HCT116 (cell line): ENCODE results near the gene WDHD1. TPM values are rescaled to one million over a fixed set of nuclear protein-coding genes. Genes with fewer than 3 reads are reported as not detected.

Experiments used
- ATAC-seq: fragments of 200-7000 bp; cut with Tn5 transposase; 2 replicates; pipeline ENCODE4 v1.9.1; 2020; ENCODE audit warnings: mild to moderate bottlenecking, moderate library complexity
- BruUV-seq: library from RNA; stranded (reverse); fragments of 400-500 nt; replicated peaks from 2 replicates; lab custom pipeline; 2021; lab: Mats Ljungman, UMichigan
- CTCF ChIA-PET: fragments of 300-600 bp; sonication (Branson Sonifier 250); formaldehyde crosslinking; loops from one replicate; lab custom pipeline; 2021; ENCODE audit warnings: antibody characterized with exemption; lab: Charles Lee
- POLR2A ChIA-PET: fragments of 300-600, 350-600 bp; sonication (Branson Sonifier 250); formaldehyde crosslinking; loops from one replicate; lab custom pipeline; 2021; ENCODE audit warnings: antibody characterized with exemption; lab: Charles Lee
- RAD21 ChIA-PET, 2 experiments: fragments of 300-600 bp; sonication (Branson Sonifier 250); formaldehyde crosslinking; loops; one replicate each; lab custom pipeline; 2023; ENCODE audit warnings: low total read pairs in 2 of 2; ENCODE audit not compliant: uncharacterized antibody in 2 of 2, unreplicated experiment in 2 of 2, low non-redundant PET in 1 of 2; lab: Charles Lee
- DNase-seq: peaks from one replicate; pipeline ENCODE4 v3.0.0-alpha.2; 2010; ENCODE audit warnings: low read depth, low spot score
- H2AFZ ChIP-seq: fragments of 200-600 bp; shearing (Covaris generic), sonication (generic); 2 replicates; pipeline ENCODE4 v1.6.1; 2017; ENCODE audit warnings: low read depth, mixed run types, mixed read lengths, antibody characterized with exemption, low read length; ENCODE audit not compliant: poor library complexity, severe bottlenecking
- H3K27ac ChIP-seq: 2 replicates; pipeline ENCODE4 v1.5.1; 2012; ENCODE audit warnings: low read depth, low read length
- H3K27me3 ChIP-seq: fragments of 200-600 bp; sonication (generic); 2 replicates; pipeline ENCODE4 v1.6.1; 2016; ENCODE audit warnings: mixed run types, low read length, mixed read lengths; ENCODE audit not compliant: insufficient read depth
- H3K36me3 ChIP-seq, 2 experiments: fragments of 200-500 bp in 1 of 2; fragments of 200-600 bp in 1 of 2; sonication (Bioruptor generic) in 1 of 2; sonication (generic) in 1 of 2; 2 replicates each; pipeline versions ENCODE4 v1.5.1 to v1.6.1; 2014 to 2016; ENCODE audit warnings: low read length in 2 of 2, inconsistent platforms in 1 of 2, mixed read lengths in 1 of 2, mixed run types in 1 of 2; ENCODE audit not compliant: insufficient read depth in 2 of 2, control insufficient read depth in 1 of 2
- H3K4me1 ChIP-seq, 2 experiments: fragments of 200-600 bp in 1 of 2; sonication (generic) in 1 of 2; 2 replicates each; pipeline versions ENCODE4 v1.5.1 to v1.6.1; 2012 to 2017; ENCODE audit warnings: low read length in 2 of 2, inconsistent platforms in 1 of 2, mild to moderate bottlenecking in 1 of 2, mixed read lengths in 1 of 2, mixed run types in 1 of 2, moderate library complexity in 1 of 2; ENCODE audit not compliant: insufficient read depth in 2 of 2, control insufficient read depth in 1 of 2
- H3K4me2 ChIP-seq: fragments of 200-600 bp; sonication (generic); 2 replicates; pipeline ENCODE4 v1.6.1; 2017; ENCODE audit warnings: mixed run types, low read length, mixed read lengths
- H3K4me3 ChIP-seq, 2 experiments: fragments of 200-600 bp in 1 of 2; sonication (generic) in 1 of 2; replicated peaks in 1 of 2; 2 replicates each; pipeline ENCODE4 v1.5.1; 2011 to 2016; ENCODE audit warnings: low read length in 2 of 2, control low read depth in 1 of 2, low read depth in 1 of 2, mild to moderate bottlenecking in 1 of 2, mixed read lengths in 1 of 2, mixed run types in 1 of 2
- H3K79me2 ChIP-seq: fragments of 200-600 bp; sonication (generic); 2 replicates; pipeline ENCODE4 v1.6.1; 2017; ENCODE audit warnings: mild to moderate bottlenecking, mixed run types, low read length, moderate library complexity, mixed read lengths; ENCODE audit not compliant: insufficient read depth
- H3K9ac ChIP-seq: fragments of 200-600 bp; sonication (generic); 2 replicates; pipeline ENCODE4 v1.6.1; 2016; ENCODE audit warnings: low read length, mixed read lengths
- H3K9me2 ChIP-seq: fragments of 200-600 bp; sonication (generic), shearing (Covaris generic); 2 replicates; pipeline ENCODE4 v1.6.1; 2017; ENCODE audit warnings: mixed run types, mild to moderate bottlenecking, moderate library complexity; ENCODE audit not compliant: insufficient read depth
- H3K9me3 ChIP-seq, 2 experiments: fragments of 200-500 bp in 1 of 2; fragments of 200-600 bp in 1 of 2; sonication (Bioruptor generic) in 1 of 2; sonication (generic) in 1 of 2; 2 replicates each; pipeline ENCODE4 v1.6.1; 2014 to 2017; ENCODE audit warnings: low read length in 2 of 2, mixed read lengths in 2 of 2, inconsistent platforms in 1 of 2, low read depth in 1 of 2, mild to moderate bottlenecking in 1 of 2, mixed run types in 1 of 2, moderate library complexity in 1 of 2; ENCODE audit not compliant: control insufficient read depth in 1 of 2, insufficient read depth in 1 of 2
- H4K20me1 ChIP-seq: fragments of 200-600 bp; sonication (generic), shearing (Covaris generic); 2 replicates; pipeline ENCODE4 v1.6.1; 2017; ENCODE audit warnings: mixed run types, mild to moderate bottlenecking, moderate library complexity; ENCODE audit not compliant: insufficient read depth
- CBX3 ChIP-seq: IDR thresholded peaks from 2 replicates; pipeline ENCODE4 v1.6.1; 2012; ENCODE audit warnings: low read depth
- CEBPB ChIP-seq: IDR thresholded peaks from 2 replicates; pipeline ENCODE4 v1.6.1; 2012; ENCODE audit warnings: low read depth
- EGR1 ChIP-seq: IDR thresholded peaks from 2 replicates; pipeline ENCODE4 v1.6.1; 2012; ENCODE audit warnings: low read depth
- ELF1 ChIP-seq: IDR thresholded peaks from 2 replicates; pipeline ENCODE4 v1.6.1; 2012; ENCODE audit warnings: low read depth, borderline replicate concordance
- EZH2 ChIP-seq: fragments of 200-600 bp; sonication (generic); IDR thresholded peaks from 2 replicates; pipeline ENCODE4 v1.6.1; 2017; ENCODE audit warnings: antibody characterized with exemption, mixed run types
- EZH2phosphoT487 ChIP-seq: fragments of 200-600 bp; IDR thresholded peaks from 2 replicates; pipeline ENCODE4 v1.6.1; 2018; ENCODE audit warnings: antibody characterized with exemption, borderline replicate concordance
- POLR2A ChIP-seq: IDR thresholded peaks from 2 replicates; pipeline ENCODE4 v1.7.0; 2011; ENCODE audit warnings: borderline replicate concordance; ENCODE audit not compliant: insufficient read depth, insufficient read length; ENCODE audit errors: extremely low read depth
- RAD21 ChIP-seq: IDR thresholded peaks from 2 replicates; pipeline ENCODE4 v1.6.1; 2012; ENCODE audit warnings: low read depth, mild to moderate bottlenecking
- SIN3A ChIP-seq: IDR thresholded peaks from 2 replicates; pipeline ENCODE4 v1.6.1; 2012; ENCODE audit warnings: low read depth
- SRF ChIP-seq: IDR thresholded peaks from 2 replicates; pipeline ENCODE4 v1.6.1; 2012; ENCODE audit warnings: low read depth
- YY1 ChIP-seq: IDR thresholded peaks from 2 replicates; pipeline ENCODE4 v1.6.1; 2011; ENCODE audit warnings: low read length, low read depth, moderate library complexity, mild to moderate bottlenecking; ENCODE audit not compliant: insufficient replicate concordance; ENCODE audit errors: extremely low read depth
- ZFX ChIP-seq: fragments of 450-650 bp; IDR thresholded peaks from 2 replicates; pipeline ENCODE4 v1.6.1; 2017
- ZNF274 ChIP-seq: fragments of 200-500 bp; sonication (Bioruptor generic); IDR thresholded peaks from 2 replicates; pipeline ENCODE4 v1.6.1; 2014; ENCODE audit warnings: mild to moderate bottlenecking, low read depth, low read length, inconsistent platforms
- intact Hi-C: fragments of 100-400 bp; cut with micrococcal nuclease; formaldehyde crosslinking; loops from 2 replicates; pipeline ENCODE4 v1.10.0; 2022
- total RNA-seq: library from RNA; stranded (reverse); gene quantifications from one replicate; pipeline ENCODE4 v1.2.1, GENCODE V29; 2021; ENCODE audit not compliant: unreplicated experiment
- TF ChIP-seq, protein P1 (sequence below): IDR thresholded peaks from 2 replicates; pipeline ENCODE4 v1.6.1; 2012
- TF ChIP-seq, protein P2 (sequence below): IDR thresholded peaks from 2 replicates; pipeline ENCODE4 v1.6.1; 2011; ENCODE audit warnings: mild to moderate bottlenecking, low read length, moderate library complexity; ENCODE audit not compliant: insufficient replicate concordance; ENCODE audit errors: extremely low read depth
- TF ChIP-seq, protein P3 (sequence below): IDR thresholded peaks from 2 replicates; pipeline ENCODE4 v1.6.1; 2012
- TF ChIP-seq, protein P4 (sequence below): IDR thresholded peaks from 2 replicates; pipeline ENCODE4 v1.6.1; 2012; ENCODE audit warnings: low read depth

Gene WDHD1
- total RNA-seq, 1 experiment from 2014 or later: 44.3 TPM

DNA sequence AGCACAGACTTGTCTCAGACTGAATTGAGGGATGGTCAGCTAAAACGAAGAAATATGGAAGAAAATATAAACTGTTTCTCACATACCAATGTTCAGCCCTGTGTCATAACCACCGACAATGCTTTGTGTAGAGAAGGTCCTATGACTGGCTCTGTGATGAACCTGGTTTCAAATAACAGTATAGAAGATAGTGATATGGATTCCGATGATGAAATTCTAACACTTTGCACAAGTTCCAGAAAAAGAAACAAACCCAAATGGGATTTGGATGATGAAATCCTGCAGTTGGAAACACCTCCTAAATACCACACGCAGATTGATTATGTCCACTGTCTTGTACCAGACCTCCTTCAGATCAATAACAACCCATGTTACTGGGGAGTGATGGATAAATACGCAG is 16.6 kb upstream of the WDHD1 start:
- Histone ChIP-seq H3K36me3 (peaks cover 14% of the 10 kb centered on the region in 2 experiments; a peak in 3 of 4 replicates), H3K9ac (no peak overlapping the region), H3K4me2 (no peak overlapping the region), H3K79me2 (peaks cover 34% of the 10 kb centered on the region), H3K9me3 (no peaks in the 10 kb centered on the region), H3K4me1 (peaks cover 0 to 2% of the 10 kb centered on the region in 2 experiments; a peak in 1 of 4 replicates), H3K9me2 (no peaks in the 10 kb centered on the region), H3K4me3 (no peak overlapping the region), H2AFZ (no peak overlapping the region), H4K20me1 (no peaks in the 10 kb centered on the region), H3K27me3 (no peaks in the 10 kb centered on the region), H3K27ac (no peak overlapping the region)
- BruUV-seq: no TSS peak
- no peak for ATAC-seq
- ChIA-PET CTCF (no interaction called here), RAD21 (no interaction called here), POLR2A (interaction anchor here (2.1 kb wide), 1 partner anchor 16 kb away, joined by 5 read pairs; the partner anchor contains the start of genes SOCS4 and WDHD1)
- no peak for TF ChIP-seq POLR2A
- TF ChIP-seq, protein P1, sequence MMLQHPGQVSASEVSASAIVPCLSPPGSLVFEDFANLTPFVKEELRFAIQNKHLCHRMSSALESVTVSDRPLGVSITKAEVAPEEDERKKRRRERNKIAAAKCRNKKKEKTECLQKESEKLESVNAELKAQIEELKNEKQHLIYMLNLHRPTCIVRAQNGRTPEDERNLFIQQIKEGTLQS: no peak
- no peak for TF ChIP-seq CEBPB
- no peak for TF ChIP-seq ZNF274
- no peak for TF ChIP-seq SIN3A
- no peak for TF ChIP-seq ELF1
- TF ChIP-seq CBX3: no peak
- no peak for TF ChIP-seq ZFX
- no peak for TF ChIP-seq EGR1
- no peak for TF ChIP-seq YY1
- no peak for TF ChIP-seq RAD21
- no peak for TF ChIP-seq SRF
- TF ChIP-seq EZH2: no peak
- no peak for DNase-seq
- intact Hi-C loops: no loop called here

DNA sequence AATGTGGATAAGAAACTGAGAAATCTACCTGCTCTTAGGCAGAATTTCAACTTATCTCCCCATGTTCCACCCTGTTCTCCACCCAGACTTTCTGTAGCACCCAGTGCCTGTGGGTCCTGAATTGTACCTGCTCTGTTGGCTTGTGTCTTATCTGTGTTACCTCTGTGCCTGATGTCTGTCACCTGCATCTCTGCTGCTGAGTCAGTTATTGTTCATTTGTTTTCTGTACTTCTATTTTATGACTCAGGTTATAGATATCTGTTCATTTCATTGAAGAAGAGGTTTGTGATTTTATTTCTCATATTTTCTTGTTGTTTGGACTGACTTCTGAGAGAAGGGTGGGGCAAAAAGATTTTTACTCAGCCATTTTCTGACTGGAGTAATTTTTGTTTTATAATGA is 11.8 kb upstream of the WDHD1 start:
- Histone ChIP-seq H3K27ac (no peak overlapping the region), H3K79me2 (peaks cover 70% of the 10 kb centered on the region), H3K36me3 (peaks cover 10 to 13% of the 10 kb centered on the region in 2 experiments; a peak in 3 of 4 replicates), H3K9ac (no peak overlapping the region), H3K4me3 (no peak overlapping the region), H2AFZ (no peak overlapping the region), H3K9me3 (no peaks in the 10 kb centered on the region), H3K27me3 (no peaks in the 10 kb centered on the region), H3K4me1 (peaks cover 0 to 8% of the 10 kb centered on the region in 2 experiments; a peak in 1 of 4 replicates), H3K9me2 (no peaks in the 10 kb centered on the region), H4K20me1 (no peaks in the 10 kb centered on the region), H3K4me2 (no peak overlapping the region)
- ATAC-seq (no peak), DNase-seq (no peak)
- RAD21 ChIA-PET: no interaction called here
- intact Hi-C loops: no loop called here
- BruUV-seq: no TSS peak
- POLR2A ChIA-PET: no interaction called here
- CTCF ChIA-PET: no interaction called here
- TF ChIP-seq EGR1: no peak
- TF ChIP-seq EZH2: no peak
- no peak for TF ChIP-seq EZH2phosphoT487
- no peak for TF ChIP-seq SIN3A
- TF ChIP-seq, protein P2, sequence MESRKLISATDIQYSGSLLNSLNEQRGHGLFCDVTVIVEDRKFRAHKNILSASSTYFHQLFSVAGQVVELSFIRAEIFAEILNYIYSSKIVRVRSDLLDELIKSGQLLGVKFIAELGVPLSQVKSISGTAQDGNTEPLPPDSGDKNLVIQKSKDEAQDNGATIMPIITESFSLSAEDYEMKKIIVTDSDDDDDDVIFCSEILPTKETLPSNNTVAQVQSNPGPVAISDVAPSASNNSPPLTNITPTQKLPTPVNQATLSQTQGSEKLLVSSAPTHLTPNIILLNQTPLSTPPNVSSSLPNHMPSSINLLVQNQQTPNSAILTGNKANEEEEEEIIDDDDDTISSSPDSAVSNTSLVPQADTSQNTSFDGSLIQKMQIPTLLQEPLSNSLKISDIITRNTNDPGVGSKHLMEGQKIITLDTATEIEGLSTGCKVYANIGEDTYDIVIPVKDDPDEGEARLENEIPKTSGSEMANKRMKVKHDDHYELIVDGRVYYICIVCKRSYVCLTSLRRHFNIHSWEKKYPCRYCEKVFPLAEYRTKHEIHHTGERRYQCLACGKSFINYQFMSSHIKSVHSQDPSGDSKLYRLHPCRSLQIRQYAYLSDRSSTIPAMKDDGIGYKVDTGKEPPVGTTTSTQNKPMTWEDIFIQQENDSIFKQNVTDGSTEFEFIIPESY: no peak
- TF ChIP-seq YY1: no peak
- TF ChIP-seq CEBPB: no peak
- TF ChIP-seq, protein P3, sequence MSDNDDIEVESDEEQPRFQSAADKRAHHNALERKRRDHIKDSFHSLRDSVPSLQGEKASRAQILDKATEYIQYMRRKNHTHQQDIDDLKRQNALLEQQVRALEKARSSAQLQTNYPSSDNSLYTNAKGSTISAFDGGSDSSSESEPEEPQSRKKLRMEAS: no peak
- TF ChIP-seq, protein P4, sequence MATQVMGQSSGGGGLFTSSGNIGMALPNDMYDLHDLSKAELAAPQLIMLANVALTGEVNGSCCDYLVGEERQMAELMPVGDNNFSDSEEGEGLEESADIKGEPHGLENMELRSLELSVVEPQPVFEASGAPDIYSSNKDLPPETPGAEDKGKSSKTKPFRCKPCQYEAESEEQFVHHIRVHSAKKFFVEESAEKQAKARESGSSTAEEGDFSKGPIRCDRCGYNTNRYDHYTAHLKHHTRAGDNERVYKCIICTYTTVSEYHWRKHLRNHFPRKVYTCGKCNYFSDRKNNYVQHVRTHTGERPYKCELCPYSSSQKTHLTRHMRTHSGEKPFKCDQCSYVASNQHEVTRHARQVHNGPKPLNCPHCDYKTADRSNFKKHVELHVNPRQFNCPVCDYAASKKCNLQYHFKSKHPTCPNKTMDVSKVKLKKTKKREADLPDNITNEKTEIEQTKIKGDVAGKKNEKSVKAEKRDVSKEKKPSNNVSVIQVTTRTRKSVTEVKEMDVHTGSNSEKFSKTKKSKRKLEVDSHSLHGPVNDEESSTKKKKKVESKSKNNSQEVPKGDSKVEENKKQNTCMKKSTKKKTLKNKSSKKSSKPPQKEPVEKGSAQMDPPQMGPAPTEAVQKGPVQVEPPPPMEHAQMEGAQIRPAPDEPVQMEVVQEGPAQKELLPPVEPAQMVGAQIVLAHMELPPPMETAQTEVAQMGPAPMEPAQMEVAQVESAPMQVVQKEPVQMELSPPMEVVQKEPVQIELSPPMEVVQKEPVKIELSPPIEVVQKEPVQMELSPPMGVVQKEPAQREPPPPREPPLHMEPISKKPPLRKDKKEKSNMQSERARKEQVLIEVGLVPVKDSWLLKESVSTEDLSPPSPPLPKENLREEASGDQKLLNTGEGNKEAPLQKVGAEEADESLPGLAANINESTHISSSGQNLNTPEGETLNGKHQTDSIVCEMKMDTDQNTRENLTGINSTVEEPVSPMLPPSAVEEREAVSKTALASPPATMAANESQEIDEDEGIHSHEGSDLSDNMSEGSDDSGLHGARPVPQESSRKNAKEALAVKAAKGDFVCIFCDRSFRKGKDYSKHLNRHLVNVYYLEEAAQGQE: no peak
